ENCODE measurements around the gene GIT2.

DNA sequence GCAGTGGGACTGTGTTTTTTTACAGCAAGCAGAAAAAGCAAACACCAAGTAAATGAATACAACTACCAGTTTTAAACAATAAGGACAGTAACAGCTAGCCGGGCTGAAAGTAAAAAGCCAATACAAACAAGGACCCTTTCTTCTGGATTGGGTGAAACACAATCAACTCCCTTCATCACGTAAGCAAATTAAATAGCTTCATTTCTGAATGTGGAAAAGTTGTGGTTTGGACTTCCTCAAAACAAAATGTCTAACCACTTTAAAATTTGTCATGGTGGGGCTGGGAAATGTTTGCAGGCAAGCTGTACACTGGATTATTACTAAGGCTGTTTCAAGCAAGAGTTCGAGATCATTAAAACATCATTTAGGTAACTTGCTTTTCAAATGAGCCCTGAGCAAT is 48.6 kb downstream of the GIT2 start:
- TF ChIP-seq EZH2 (IDR thresholded peaks at IDR 0.05), result no peak
- no peak; the same call in 1 of the 2 replicates for TF ChIP-seq POLR2AphosphoS5 (IDR thresholded peaks at IDR 0.05; ENCODE audit: borderline replicate concordance, low read depth, low read length)
- peak; percentile 42 for TF ChIP-seq FOXP2 (optimal IDR thresholded peaks at IDR 0.05; ENCODE audit: control extremely low read depth, extremely low read length, insufficient read depth)
